ENCODE results near the gene POP7.

GRCh38 chr7:100675105-100675451, 30.8 kb upstream of the POP7 start:
- TF ChIP-seq, protein P1, sequence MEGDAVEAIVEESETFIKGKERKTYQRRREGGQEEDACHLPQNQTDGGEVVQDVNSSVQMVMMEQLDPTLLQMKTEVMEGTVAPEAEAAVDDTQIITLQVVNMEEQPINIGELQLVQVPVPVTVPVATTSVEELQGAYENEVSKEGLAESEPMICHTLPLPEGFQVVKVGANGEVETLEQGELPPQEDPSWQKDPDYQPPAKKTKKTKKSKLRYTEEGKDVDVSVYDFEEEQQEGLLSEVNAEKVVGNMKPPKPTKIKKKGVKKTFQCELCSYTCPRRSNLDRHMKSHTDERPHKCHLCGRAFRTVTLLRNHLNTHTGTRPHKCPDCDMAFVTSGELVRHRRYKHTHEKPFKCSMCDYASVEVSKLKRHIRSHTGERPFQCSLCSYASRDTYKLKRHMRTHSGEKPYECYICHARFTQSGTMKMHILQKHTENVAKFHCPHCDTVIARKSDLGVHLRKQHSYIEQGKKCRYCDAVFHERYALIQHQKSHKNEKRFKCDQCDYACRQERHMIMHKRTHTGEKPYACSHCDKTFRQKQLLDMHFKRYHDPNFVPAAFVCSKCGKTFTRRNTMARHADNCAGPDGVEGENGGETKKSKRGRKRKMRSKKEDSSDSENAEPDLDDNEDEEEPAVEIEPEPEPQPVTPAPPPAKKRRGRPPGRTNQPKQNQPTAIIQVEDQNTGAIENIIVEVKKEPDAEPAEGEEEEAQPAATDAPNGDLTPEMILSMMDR (conservative IDR thresholded peaks at IDR 0.05; ENCODE audit: low read length): no peak
- TF ChIP-seq EZH2phosphoT487 (IDR thresholded peaks at IDR 0.05; ENCODE audit: borderline replicate concordance): no peak

Measured in Loucy (cell line).